DOHH2 (cell line): ENCODE measurements around the gene DPP8.

Experiments
- H3F3A ChIP-seq: fragments of 200-600 bp; sonication (generic), shearing (Covaris generic); 2 replicates; pipeline ENCODE4 v1.6.0; 2016; ENCODE audit warnings: antibody characterized with exemption, mild to moderate bottlenecking; ENCODE audit not compliant: control insufficient read depth, insufficient read depth
- H3K27ac ChIP-seq: fragments of 200-600 bp; sonication (generic); 2 replicates; pipeline ENCODE4 v1.5.1; 2014; ENCODE audit warnings: low read depth, mild to moderate bottlenecking, low read length, moderate library complexity
- H3K27me3 ChIP-seq: fragments of 200-600 bp; sonication (generic); 2 replicates; pipeline ENCODE4 v1.6.1; 2014; ENCODE audit warnings: mild to moderate bottlenecking, low read length, mixed read lengths; ENCODE audit not compliant: control insufficient read depth
- H3K36me3 ChIP-seq: fragments of 200-600 bp; sonication (generic); 2 replicates; pipeline ENCODE4 v1.6.1; 2014; ENCODE audit warnings: mild to moderate bottlenecking, low read length, moderate library complexity, mixed read lengths; ENCODE audit not compliant: control insufficient read depth
- H3K4me1 ChIP-seq: fragments of 200-600 bp; sonication (generic); 2 replicates; pipeline ENCODE4 v1.6.1; 2014; ENCODE audit warnings: mild to moderate bottlenecking, low read length, mixed read lengths; ENCODE audit not compliant: control insufficient read depth
- H3K4me2 ChIP-seq: fragments of 200-600 bp; sonication (generic); 2 replicates; pipeline ENCODE4 v1.6.0; 2014; ENCODE audit warnings: mild to moderate bottlenecking, low read length, moderate library complexity
- H3K4me3 ChIP-seq: fragments of 200-600 bp; sonication (generic); 2 replicates; pipeline ENCODE4 v1.5.1; 2014; ENCODE audit warnings: mild to moderate bottlenecking, low read length, mixed read lengths
- H3K79me2 ChIP-seq: fragments of 200-600 bp; sonication (generic); 2 replicates; pipeline ENCODE4 v1.6.1; 2014; ENCODE audit warnings: mild to moderate bottlenecking, low read length, mixed read lengths; ENCODE audit not compliant: control insufficient read depth
- H3K9me2 ChIP-seq: fragments of 200-600 bp; sonication (generic); replicated peaks from 2 replicates; pipeline ENCODE4 v1.6.1; 2014; ENCODE audit warnings: mild to moderate bottlenecking, low read length, mixed read lengths; ENCODE audit not compliant: control insufficient read depth
- H3K9me3 ChIP-seq: fragments of 200-600 bp; sonication (generic); 2 replicates; pipeline ENCODE4 v1.6.1; 2014; ENCODE audit warnings: antibody characterized with exemption, low read length, mixed read lengths; ENCODE audit not compliant: control insufficient read depth, insufficient read depth
- H4K20me1 ChIP-seq: fragments of 200-600 bp; sonication (generic); 2 replicates; pipeline ENCODE4 v1.6.0; 2014; ENCODE audit warnings: low read depth, mild to moderate bottlenecking, antibody characterized with exemption, low read length, moderate library complexity; ENCODE audit not compliant: control insufficient read depth, insufficient read depth
- EZH2phosphoT487 ChIP-seq: fragments of 200-600 bp; sonication (generic); IDR thresholded peaks from 2 replicates; pipeline ENCODE4 v1.6.1; 2017; ENCODE audit warnings: borderline replicate concordance, mild to moderate bottlenecking, antibody characterized with exemption, low read length, moderate library complexity, mixed read lengths
- TF ChIP-seq, protein P1 (sequence below): fragments of 200-600 bp; sonication (generic); IDR thresholded peaks from one replicate; pipeline ENCODE4 v1.5.1; 2014; ENCODE audit warnings: antibody characterized with exemption, mild to moderate bottlenecking, low read depth, low read length; ENCODE audit not compliant: poor library complexity, severe bottlenecking

Gene DPP8

DNA sequence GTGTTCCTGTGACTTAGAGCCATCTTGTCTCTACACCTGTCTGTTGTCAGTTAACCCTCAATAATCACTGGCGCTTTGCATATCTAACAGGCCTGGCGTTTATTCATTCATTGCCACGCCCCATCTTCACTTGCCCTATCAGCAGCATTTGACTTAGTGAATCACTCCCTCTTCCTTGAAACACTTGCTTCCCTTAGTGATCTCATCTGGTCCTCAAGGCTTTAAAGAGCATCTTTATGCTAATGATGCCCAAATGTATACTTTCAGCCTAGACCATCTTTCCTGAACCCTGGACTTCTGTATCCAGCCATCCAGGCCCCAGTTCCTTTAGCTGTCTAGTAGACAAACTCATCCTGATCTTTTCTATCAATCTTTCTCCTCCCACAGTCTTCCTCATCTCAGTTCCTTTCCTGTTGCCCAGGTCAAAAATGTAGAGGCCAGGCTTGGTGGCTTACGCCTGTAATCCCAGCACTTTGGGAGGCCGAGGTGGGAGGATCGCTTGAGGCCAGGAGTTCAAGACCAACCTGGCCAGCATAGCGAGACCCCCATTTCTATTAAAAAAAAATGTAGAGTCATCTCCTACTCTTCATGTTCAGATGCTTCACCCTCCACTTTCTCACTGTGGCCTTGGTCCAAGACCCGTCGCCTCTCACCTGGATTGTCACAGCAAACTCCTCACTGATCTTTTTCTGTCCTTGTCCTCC is 93.4 kb downstream of the DPP8 start:
- H4K20me1 ChIP-seq: no peaks in the 10 kb centered on the region
- H3K27ac ChIP-seq: no peak overlapping the region
- TF ChIP-seq, protein P1, sequence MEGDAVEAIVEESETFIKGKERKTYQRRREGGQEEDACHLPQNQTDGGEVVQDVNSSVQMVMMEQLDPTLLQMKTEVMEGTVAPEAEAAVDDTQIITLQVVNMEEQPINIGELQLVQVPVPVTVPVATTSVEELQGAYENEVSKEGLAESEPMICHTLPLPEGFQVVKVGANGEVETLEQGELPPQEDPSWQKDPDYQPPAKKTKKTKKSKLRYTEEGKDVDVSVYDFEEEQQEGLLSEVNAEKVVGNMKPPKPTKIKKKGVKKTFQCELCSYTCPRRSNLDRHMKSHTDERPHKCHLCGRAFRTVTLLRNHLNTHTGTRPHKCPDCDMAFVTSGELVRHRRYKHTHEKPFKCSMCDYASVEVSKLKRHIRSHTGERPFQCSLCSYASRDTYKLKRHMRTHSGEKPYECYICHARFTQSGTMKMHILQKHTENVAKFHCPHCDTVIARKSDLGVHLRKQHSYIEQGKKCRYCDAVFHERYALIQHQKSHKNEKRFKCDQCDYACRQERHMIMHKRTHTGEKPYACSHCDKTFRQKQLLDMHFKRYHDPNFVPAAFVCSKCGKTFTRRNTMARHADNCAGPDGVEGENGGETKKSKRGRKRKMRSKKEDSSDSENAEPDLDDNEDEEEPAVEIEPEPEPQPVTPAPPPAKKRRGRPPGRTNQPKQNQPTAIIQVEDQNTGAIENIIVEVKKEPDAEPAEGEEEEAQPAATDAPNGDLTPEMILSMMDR: no peak
- H3K9me3 ChIP-seq: no peaks in the 10 kb centered on the region
- no peaks in the 10 kb centered on the region for H3K36me3 ChIP-seq
- peaks cover 41% of the 10 kb centered on the region for H3K27me3 ChIP-seq
- H3K4me2 ChIP-seq: no peak overlapping the region
- H3F3A ChIP-seq: no peaks in the 10 kb centered on the region
- H3K4me3 ChIP-seq: no peak overlapping the region
- H3K79me2 ChIP-seq: no peaks in the 10 kb centered on the region
- no peaks in the 10 kb centered on the region for H3K9me2 ChIP-seq
- H3K4me1 ChIP-seq: peaks cover 19% of the 10 kb centered on the region

DNA sequence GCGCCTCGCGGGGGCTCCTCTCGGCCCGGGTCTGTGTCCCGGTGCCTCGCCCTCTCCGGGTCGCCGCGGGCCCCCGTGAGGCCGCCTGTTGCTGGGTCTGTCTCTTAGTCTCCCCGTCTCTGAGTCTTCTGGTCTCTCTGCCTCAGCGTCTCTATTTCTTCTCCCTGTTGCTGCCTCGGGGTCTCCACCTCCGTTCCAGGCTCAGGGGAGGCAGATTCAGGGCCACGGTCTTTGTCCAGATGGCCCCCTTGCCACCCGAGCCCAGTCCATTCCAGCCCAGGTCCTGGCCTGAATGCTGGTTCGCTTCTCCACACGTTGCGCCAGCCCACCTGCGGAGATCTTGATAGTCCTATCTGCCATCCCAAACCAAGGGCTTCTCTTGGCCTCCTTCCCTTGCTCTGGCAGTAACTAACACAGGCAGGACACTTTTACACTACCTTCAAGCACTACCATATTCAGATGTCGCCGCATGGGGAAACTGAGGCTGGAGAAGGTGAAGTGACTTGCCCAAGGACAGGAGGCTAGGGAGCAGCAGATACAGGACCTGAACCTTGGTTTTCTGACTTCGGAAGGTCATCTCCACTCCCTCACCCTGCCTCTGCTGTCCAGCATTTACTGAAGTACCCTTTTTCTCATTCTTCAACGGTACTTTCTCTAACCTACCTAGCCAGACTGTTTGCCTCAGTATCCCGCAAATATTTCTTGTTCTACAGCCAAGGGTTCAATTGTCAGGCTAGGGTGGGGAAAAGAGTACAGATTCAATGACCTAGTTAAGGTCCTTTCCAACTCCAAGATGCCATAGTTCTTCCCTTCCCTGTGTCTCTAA is 94.1 kb downstream of the DPP8 start:
- H3K4me3 ChIP-seq: no peak overlapping the region
- H3K9me2 ChIP-seq: no peaks in the 10 kb centered on the region
- no peaks in the 10 kb centered on the region for H3K36me3 ChIP-seq
- H3K4me2 ChIP-seq: no peak overlapping the region
- peaks cover 48% of the 10 kb centered on the region for H3K27me3 ChIP-seq
- H4K20me1 ChIP-seq: no peaks in the 10 kb centered on the region
- H3K79me2 ChIP-seq: no peaks in the 10 kb centered on the region
- peaks cover 19% of the 10 kb centered on the region for H3K4me1 ChIP-seq
- H3K9me3 ChIP-seq: no peaks in the 10 kb centered on the region
- H3F3A ChIP-seq: no peaks in the 10 kb centered on the region
- H3K27ac ChIP-seq: no peak overlapping the region
- TF ChIP-seq, protein P1: no peak
- TF ChIP-seq EZH2phosphoT487: no peak

GRCh38 chr15:65421360-65422215 is 95.9 kb downstream of the DPP8 start:
- Histone ChIP-seq H3K36me3 (no peaks in the 10 kb centered on the region), H4K20me1 (no peaks in the 10 kb centered on the region), H3K9me2 (no peaks in the 10 kb centered on the region), H3K27ac (no peak overlapping the region), H3K4me3 (peak overlapping the region; percentile 30; the same call in 1 of the 2 replicates), H3K27me3 (peaks cover 56% of the 10 kb centered on the region), H3K4me2 (peak overlapping the region; percentile 48), H3K9me3 (no peaks in the 10 kb centered on the region), H3F3A (no peaks in the 10 kb centered on the region), H3K79me2 (no peaks in the 10 kb centered on the region), H3K4me1 (peaks cover 19% of the 10 kb centered on the region)
- TF ChIP-seq EZH2phosphoT487: no peak
- TF ChIP-seq, protein P1: no peak
